Stomach (tissue), 9 donors: ENCODE measurements around the gene IRF2. TPM values are rescaled to one million over a fixed set of nuclear protein-coding genes. Genes with fewer than 3 reads are reported as not detected.

Experiments used
- DNase-seq, 2 donors: peaks; one replicate each; pipeline versions ENCODE4 v3.0.0 to v3.0.0-alpha.2; 2013 to 2019
- H3K27ac ChIP-seq, 5 donors: fragments of 200-600 bp in 4 of 5; sonication (generic) in 4 of 5; one replicate each; pipeline ENCODE4 v1.5.1; 2013 to 2019; ENCODE audit warnings: mild to moderate bottlenecking in 1 of 5, moderate library complexity in 1 of 5
- H3K27me3 ChIP-seq, 3 donors: fragments of 200-600 bp; sonication (generic); one replicate each; pipeline ENCODE4 v1.5.1; 2017 to 2019; ENCODE audit warnings: mixed run types in 1 of 3
- H3K36me3 ChIP-seq, 4 donors: fragments of 200-600 bp; sonication (generic); 1 replicate in 3 of 4; 2 replicates in 1 of 4; pipeline ENCODE4 v1.5.1; 2016 to 2019
- H3K4me1 ChIP-seq, 4 donors: fragments of 200-600 bp; sonication (generic); one replicate each; pipeline ENCODE4 v1.5.1; 2016 to 2019
- H3K4me3 ChIP-seq, 4 donors: fragments of 200-600 bp; sonication (generic) in 3 of 4; one replicate each; pipeline ENCODE4 v1.5.1; 2016 to 2019; ENCODE audit warnings: mild to moderate bottlenecking in 1 of 4
- H3K9me3 ChIP-seq, 4 donors: fragments of 200-600 bp; sonication (generic); one replicate each; pipeline ENCODE4 v1.5.1; 2016 to 2019
- CTCF ChIP-seq, 7 experiments: fragments of 450-650 bp in 4 of 7; fragments of 200-600 bp in 3 of 7; sonication (generic) in 3 of 7; IDR thresholded peaks; one replicate each; pipeline ENCODE4 v1.5.1; 2016 to 2019; ENCODE audit warnings: antibody characterized with exemption in 7 of 7, control low read depth in 2 of 7, mild to moderate bottlenecking in 1 of 7
- EP300 ChIP-seq: sonication (generic); formaldehyde crosslinking; IDR thresholded peaks from one replicate; pipeline ENCODE4 v1.6.1; 2017; ENCODE audit warnings: antibody characterized with exemption
- POLR2A ChIP-seq, 4 donors: fragments of 450-650 bp; IDR thresholded peaks; one replicate each; pipeline ENCODE4 v1.6.1; 2016; ENCODE audit warnings: antibody characterized with exemption in 4 of 4, control low read depth in 2 of 4, mild to moderate bottlenecking in 1 of 4, moderate library complexity in 1 of 4
- POLR2AphosphoS5 ChIP-seq, 3 donors: sonication (generic); formaldehyde crosslinking; IDR thresholded peaks; one replicate each; pipeline ENCODE4 v1.6.1; 2016; ENCODE audit warnings: antibody characterized with exemption in 3 of 3
- WGBS, 5 donors: extraction: QIAGEN DNeasy Blood & Tissue Kit in 3 of 5; methylation state at CpG; one replicate each; pipeline versions ENCODE4 v1.1.5 to v1.1.7; 2013 to 2018; 5-methylcytosine and 5-hydroxymethylcytosine counted together
- intact Hi-C: fragments of 100-400 bp; cut with DNase I; formaldehyde crosslinking; loops from one replicate; pipeline ENCODE4 v1.15.1; 2023; ENCODE audit warnings: low total_unique reads
- polyA plus RNA-seq, 3 donors: library from polyadenylated mRNA; stranded (reverse); fragments of 200-250 nt; gene quantifications; one replicate each; pipeline ENCODE4 v1.2.3, GENCODE V29; 2013
- total RNA-seq, 5 donors: library from RNA; depleted of rRNA; stranded (reverse); fragments of >200 nt; gene quantifications; one replicate each; pipeline versions ENCODE4 v1.1.0 to v1.2.3, GENCODE V29; 2014 to 2016
- donor health status: healthy with polysubstance abuse.
- donor health status: Bipolar disorder and iron deficiency.
- donor health status: healthy.

IRF2 gene
- total and polyA plus RNA-seq, 8 donors: 5.5 to 253 (median 29.0) TPM

- Histone ChIP-seq H3K4me3 (no peak overlapping the region), H3K4me1 (peaks cover 0 to 14% (median 7%) of the 10 kb centered on the region in 4 donors), H3K27ac (peak overlapping the region in 2 of 5 donors; percentile 52 to 59), H3K27me3 (no peaks in the 10 kb centered on the region), H3K9me3 (peaks cover 0 to 13% (median 4%) of the 10 kb centered on the region in 4 donors), H3K36me3 (no peaks in the 10 kb centered on the region)
- 63 to 79% (median 75%) methylated on average over 2 of the region's 2 CpGs for WGBS, 5 donors
- DNase-seq: no peak
- intact Hi-C loops: no loop called here
- TF ChIP-seq POLR2A (IDR thresholded peaks at IDR 0.05): no peak
- TF ChIP-seq EP300: no peak
- TF ChIP-seq POLR2AphosphoS5 (IDR thresholded peaks at IDR 0.05): no peak
- TF ChIP-seq CTCF (IDR thresholded peaks at IDR 0.05): no peak
These were observed 39.4 kb upstream of the IRF2 start for GRCh38 chr4:184513802-184514120.

- no peak for DNase-seq
- Histone ChIP-seq H3K4me1 (peaks cover 0 to 14% (median 7%) of the 10 kb centered on the region in 4 donors), H3K27me3 (no peaks in the 10 kb centered on the region), H3K9me3 (peaks cover 0 to 7% (median 3%) of the 10 kb centered on the region in 4 donors), H3K36me3 (no peaks in the 10 kb centered on the region), H3K27ac (no peak overlapping the region), H3K4me3 (no peak overlapping the region)
- TF ChIP-seq CTCF (IDR thresholded peaks at IDR 0.05) (no peak), POLR2A (IDR thresholded peaks at IDR 0.05) (no peak), EP300 (no peak), POLR2AphosphoS5 (IDR thresholded peaks at IDR 0.05) (no peak)
- WGBS, 5 donors: 90 to 95% (median 95%) methylated on average over 5 of the region's 5 CpGs
- intact Hi-C loops: no loop called here
These were observed 36.8 kb upstream of the IRF2 start for GRCh38 chr4:184511156-184511555.

- peaks cover 0 to 14% (median 7%) of the 10 kb centered on the region in 4 donors for H3K4me1 ChIP-seq
- TF ChIP-seq EP300: no peak
- no peak for TF ChIP-seq POLR2AphosphoS5 (IDR thresholded peaks at IDR 0.05)
- TF ChIP-seq POLR2A (IDR thresholded peaks at IDR 0.05): no peak
- no peak overlapping the region for H3K4me3 ChIP-seq
- no peaks in the 10 kb centered on the region for H3K36me3 ChIP-seq
- no peak overlapping the region for H3K27ac ChIP-seq
- no peak for DNase-seq
- peaks cover 0 to 7% (median 3%) of the 10 kb centered on the region in 4 donors for H3K9me3 ChIP-seq
- WGBS, 5 donors: 91 to 95% (median 92%) methylated on average over 3 of the region's 3 CpGs
- no peaks in the 10 kb centered on the region for H3K27me3 ChIP-seq
- intact Hi-C loops: no loop called here
These were observed 36.1 kb upstream of the IRF2 start for GRCh38 chr4:184510401-184510800.

GRCh38 chr4:184506527-184507121 is 32.3 kb upstream of the IRF2 start:
- intact Hi-C loops: no loop called here
- Histone ChIP-seq H3K27ac (peak overlapping the region in 1 of 5 donors; percentile 33), H3K4me1 (peaks cover 0 to 6% (median 0%) of the 10 kb centered on the region in 4 donors), H3K36me3 (no peaks in the 10 kb centered on the region), H3K27me3 (no peaks in the 10 kb centered on the region), H3K9me3 (peaks cover 0 to 7% (median 3%) of the 10 kb centered on the region in 4 donors), H3K4me3 (no peak overlapping the region)
- TF ChIP-seq POLR2AphosphoS5 (IDR thresholded peaks at IDR 0.05) (no peak), CTCF (IDR thresholded peaks at IDR 0.05) (peak in 1 of 7 experiments; percentile 10), EP300 (no peak), POLR2A (IDR thresholded peaks at IDR 0.05) (no peak)
- 78 to 89% (median 83%) methylated on average over 7 of the region's 7 CpGs for WGBS, 5 donors
- DNase-seq: peak in 1 of 2 donors; percentile 38

- Histone ChIP-seq H3K4me1 (peaks cover 0 to 6% (median 0%) of the 10 kb centered on the region in 4 donors), H3K27me3 (no peaks in the 10 kb centered on the region), H3K36me3 (no peaks in the 10 kb centered on the region), H3K27ac (no peak overlapping the region), H3K4me3 (no peak overlapping the region), H3K9me3 (peaks cover 0 to under 1% (median 0%) of the 10 kb centered on the region in 4 donors)
- DNase-seq: no peak
- 78 to 87% (median 82%) methylated on average over 11 of the region's 11 CpGs for WGBS, 5 donors
- intact Hi-C loops: no loop called here
- no peak for TF ChIP-seq CTCF (IDR thresholded peaks at IDR 0.05)
- TF ChIP-seq POLR2AphosphoS5 (IDR thresholded peaks at IDR 0.05): no peak
- TF ChIP-seq POLR2A (IDR thresholded peaks at IDR 0.05): no peak
These were observed 30.0 kb upstream of the IRF2 start for GRCh38 chr4:184504385-184504784.
